Breast epithelium (tissue), 3 donors: ENCODE data around the gene CNIH1.

Experiments used
- CTCF ChIP-seq, 3 donors: fragments of 450-650 bp; IDR thresholded peaks; one replicate each; pipeline ENCODE4 v1.5.1; 2016 to 2017; ENCODE audit warnings: antibody characterized with exemption in 3 of 3, mild to moderate bottlenecking in 3 of 3, moderate library complexity in 3 of 3
- POLR2AphosphoS5 ChIP-seq, 3 donors: sonication (generic); formaldehyde crosslinking; IDR thresholded peaks; one replicate each; pipeline ENCODE4 v1.6.1; 2017; ENCODE audit warnings: antibody characterized with exemption in 3 of 3

- TF ChIP-seq CTCF (IDR thresholded peaks at IDR 0.05), result no peak
- TF ChIP-seq POLR2AphosphoS5 (IDR thresholded peaks at IDR 0.05), result no peak
Measured at GRCh38 chr14:54428527-54428926, 12.6 kb downstream of the CNIH1 start.
